Endothelial cell (in vitro differentiated cells): ENCODE data around the gene CDH23. TPM values are rescaled to one million over a fixed set of nuclear protein-coding genes. Genes with fewer than 3 reads are reported as not detected.

Source experiments
- DNase-seq: peaks from one replicate; pipeline ENCODE4 v3.0.0; 2021; ENCODE audit warnings: low spot score
- H3K27ac Mint-ChIP-seq: one replicate; pipeline ENCODE4 v1.8.0; 2021; ENCODE audit warnings: mixed read lengths, inconsistent platforms; ENCODE audit not compliant: unreplicated experiment
- H3K27me3 Mint-ChIP-seq: one replicate; pipeline ENCODE4 v1.8.0; 2021; ENCODE audit warnings: mild to moderate bottlenecking, moderate library complexity, mixed read lengths, inconsistent platforms; ENCODE audit not compliant: unreplicated experiment
- H3K36me3 Mint-ChIP-seq: one replicate; pipeline ENCODE4 v1.8.0; 2021; ENCODE audit warnings: mild to moderate bottlenecking, low read depth, mixed read lengths, inconsistent platforms; ENCODE audit not compliant: unreplicated experiment
- H3K4me1 Mint-ChIP-seq: one replicate; pipeline ENCODE4 v1.8.0; 2021; ENCODE audit warnings: mild to moderate bottlenecking, mixed read lengths, inconsistent platforms; ENCODE audit not compliant: unreplicated experiment
- H3K4me3 Mint-ChIP-seq: one replicate; pipeline ENCODE4 v1.8.0; 2021; ENCODE audit warnings: mild to moderate bottlenecking, mixed read lengths, inconsistent platforms; ENCODE audit not compliant: unreplicated experiment
- H3K9me3 Mint-ChIP-seq: one replicate; pipeline ENCODE4 v1.8.0; 2021; ENCODE audit warnings: mixed read lengths, inconsistent platforms; ENCODE audit not compliant: unreplicated experiment
- total RNA-seq: library from RNA; stranded (reverse); fragmentation: NEBNext Ultra II Directional; extraction: Animal tissue kit (Norgen Biotek cat#: 25700); gene quantifications from one replicate; pipeline ENCODE4 v1.2.1, GENCODE V29; 2021; ENCODE audit not compliant: unreplicated experiment
- TF ChIP-seq, protein P1 (sequence below): fragments of 200-600 bp; sonication (generic); IDR thresholded peaks from one replicate; pipeline ENCODE4 v1.5.0; 2021; ENCODE audit warnings: antibody characterized with exemption; ENCODE audit not compliant: unreplicated experiment

The CDH23 gene
- total RNA-seq, 1 donor from 2014 or later = 0.54 TPM

GRCh38 chr10:71463111-71463510, 66.4 kb downstream of the CDH23 start:
- H3K9me3 Mint-ChIP-seq = no peaks in the 10 kb centered on the region
- H3K4me3 Mint-ChIP-seq = no peak overlapping the region
- DNase-seq = no peak
- H3K27ac Mint-ChIP-seq = no peak overlapping the region
- H3K27me3 Mint-ChIP-seq = no peaks in the 10 kb centered on the region
- TF ChIP-seq, protein P1, sequence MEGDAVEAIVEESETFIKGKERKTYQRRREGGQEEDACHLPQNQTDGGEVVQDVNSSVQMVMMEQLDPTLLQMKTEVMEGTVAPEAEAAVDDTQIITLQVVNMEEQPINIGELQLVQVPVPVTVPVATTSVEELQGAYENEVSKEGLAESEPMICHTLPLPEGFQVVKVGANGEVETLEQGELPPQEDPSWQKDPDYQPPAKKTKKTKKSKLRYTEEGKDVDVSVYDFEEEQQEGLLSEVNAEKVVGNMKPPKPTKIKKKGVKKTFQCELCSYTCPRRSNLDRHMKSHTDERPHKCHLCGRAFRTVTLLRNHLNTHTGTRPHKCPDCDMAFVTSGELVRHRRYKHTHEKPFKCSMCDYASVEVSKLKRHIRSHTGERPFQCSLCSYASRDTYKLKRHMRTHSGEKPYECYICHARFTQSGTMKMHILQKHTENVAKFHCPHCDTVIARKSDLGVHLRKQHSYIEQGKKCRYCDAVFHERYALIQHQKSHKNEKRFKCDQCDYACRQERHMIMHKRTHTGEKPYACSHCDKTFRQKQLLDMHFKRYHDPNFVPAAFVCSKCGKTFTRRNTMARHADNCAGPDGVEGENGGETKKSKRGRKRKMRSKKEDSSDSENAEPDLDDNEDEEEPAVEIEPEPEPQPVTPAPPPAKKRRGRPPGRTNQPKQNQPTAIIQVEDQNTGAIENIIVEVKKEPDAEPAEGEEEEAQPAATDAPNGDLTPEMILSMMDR = no peak
- no peaks in the 10 kb centered on the region for H3K36me3 Mint-ChIP-seq
- no peaks in the 10 kb centered on the region for H3K4me1 Mint-ChIP-seq

GRCh38 chr10:71465551-71466252, 69.0 kb downstream of the CDH23 start:
- TF ChIP-seq, protein P1 = no peak
- Mint-ChIP-seq H3K4me1 (no peaks in the 10 kb centered on the region), H3K36me3 (no peaks in the 10 kb centered on the region), H3K4me3 (no peak overlapping the region), H3K27ac (no peak overlapping the region), H3K27me3 (peaks cover 2% of the 10 kb centered on the region), H3K9me3 (no peaks in the 10 kb centered on the region)
- DNase-seq = no peak

GRCh38 chr10:71466330-71466729, 69.6 kb downstream of the CDH23 start:
- no peak for DNase-seq
- Mint-ChIP-seq H3K27ac (no peak overlapping the region), H3K27me3 (peaks cover 2% of the 10 kb centered on the region), H3K4me1 (no peaks in the 10 kb centered on the region), H3K9me3 (no peaks in the 10 kb centered on the region), H3K36me3 (no peaks in the 10 kb centered on the region), H3K4me3 (no peak overlapping the region)
- TF ChIP-seq, protein P1 = no peak

DNA sequence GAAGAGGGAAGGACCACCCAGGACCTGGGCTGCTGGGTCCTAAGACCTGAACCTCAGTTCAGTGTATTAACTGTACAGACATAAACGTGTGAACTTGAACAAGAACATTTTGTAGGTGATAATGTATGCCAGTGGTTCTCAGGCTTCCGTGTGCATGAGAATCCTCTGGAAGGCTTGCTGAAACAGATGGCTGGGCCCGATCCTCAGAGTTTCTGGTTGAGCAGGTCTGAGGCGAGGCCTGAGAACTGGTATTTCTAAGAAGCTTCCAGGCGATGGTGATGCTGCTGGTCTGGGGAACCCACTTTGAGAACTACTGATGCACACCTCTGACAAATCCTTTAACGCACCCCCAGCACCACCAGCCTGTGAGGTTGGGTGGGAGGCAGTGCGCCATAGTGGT, 70.4 kb downstream of the CDH23 start:
- Mint-ChIP-seq H3K27me3 (peaks cover 2% of the 10 kb centered on the region), H3K36me3 (no peaks in the 10 kb centered on the region), H3K4me3 (no peak overlapping the region), H3K4me1 (peaks cover under 1% of the 10 kb centered on the region), H3K27ac (no peak overlapping the region), H3K9me3 (no peaks in the 10 kb centered on the region)
- TF ChIP-seq, protein P1 = no peak
- DNase-seq = no peak

GRCh38 chr10:71467569-71468362, 71.0 kb downstream of the CDH23 start:
- Mint-ChIP-seq H3K9me3 (no peaks in the 10 kb centered on the region), H3K4me3 (no peak overlapping the region), H3K27me3 (peaks cover 2% of the 10 kb centered on the region), H3K36me3 (no peaks in the 10 kb centered on the region), H3K4me1 (peaks cover 3% of the 10 kb centered on the region), H3K27ac (no peak overlapping the region)
- TF ChIP-seq, protein P1 = no peak
- no peak for DNase-seq
